DOHH2 (cell line): ENCODE data around the gene FAM53B.

ENCODE experiments used
- H3F3A ChIP-seq: fragments of 200-600 bp; sonication (generic), shearing (Covaris generic); 2 replicates; pipeline ENCODE4 v1.6.0; 2016; ENCODE audit warnings: antibody characterized with exemption, mild to moderate bottlenecking; ENCODE audit not compliant: control insufficient read depth, insufficient read depth
- H3K27ac ChIP-seq: fragments of 200-600 bp; sonication (generic); 2 replicates; pipeline ENCODE4 v1.5.1; 2014; ENCODE audit warnings: low read depth, mild to moderate bottlenecking, low read length, moderate library complexity
- H3K27me3 ChIP-seq: fragments of 200-600 bp; sonication (generic); 2 replicates; pipeline ENCODE4 v1.6.1; 2014; ENCODE audit warnings: mild to moderate bottlenecking, low read length, mixed read lengths; ENCODE audit not compliant: control insufficient read depth
- H3K36me3 ChIP-seq: fragments of 200-600 bp; sonication (generic); 2 replicates; pipeline ENCODE4 v1.6.1; 2014; ENCODE audit warnings: mild to moderate bottlenecking, low read length, moderate library complexity, mixed read lengths; ENCODE audit not compliant: control insufficient read depth
- H3K4me1 ChIP-seq: fragments of 200-600 bp; sonication (generic); 2 replicates; pipeline ENCODE4 v1.6.1; 2014; ENCODE audit warnings: mild to moderate bottlenecking, low read length, mixed read lengths; ENCODE audit not compliant: control insufficient read depth
- H3K4me2 ChIP-seq: fragments of 200-600 bp; sonication (generic); 2 replicates; pipeline ENCODE4 v1.6.0; 2014; ENCODE audit warnings: mild to moderate bottlenecking, low read length, moderate library complexity
- H3K4me3 ChIP-seq: fragments of 200-600 bp; sonication (generic); 2 replicates; pipeline ENCODE4 v1.5.1; 2014; ENCODE audit warnings: mild to moderate bottlenecking, low read length, mixed read lengths
- H3K79me2 ChIP-seq: fragments of 200-600 bp; sonication (generic); 2 replicates; pipeline ENCODE4 v1.6.1; 2014; ENCODE audit warnings: mild to moderate bottlenecking, low read length, mixed read lengths; ENCODE audit not compliant: control insufficient read depth
- H3K9me2 ChIP-seq: fragments of 200-600 bp; sonication (generic); replicated peaks from 2 replicates; pipeline ENCODE4 v1.6.1; 2014; ENCODE audit warnings: mild to moderate bottlenecking, low read length, mixed read lengths; ENCODE audit not compliant: control insufficient read depth
- H3K9me3 ChIP-seq: fragments of 200-600 bp; sonication (generic); 2 replicates; pipeline ENCODE4 v1.6.1; 2014; ENCODE audit warnings: antibody characterized with exemption, low read length, mixed read lengths; ENCODE audit not compliant: control insufficient read depth, insufficient read depth
- H4K20me1 ChIP-seq: fragments of 200-600 bp; sonication (generic); 2 replicates; pipeline ENCODE4 v1.6.0; 2014; ENCODE audit warnings: low read depth, mild to moderate bottlenecking, antibody characterized with exemption, low read length, moderate library complexity; ENCODE audit not compliant: control insufficient read depth, insufficient read depth
- CTCF ChIP-seq: fragments of 200-600 bp; sonication (generic); IDR thresholded peaks from one replicate; pipeline ENCODE4 v1.5.1; 2014; ENCODE audit warnings: antibody characterized with exemption, mild to moderate bottlenecking, low read depth, low read length; ENCODE audit not compliant: poor library complexity, severe bottlenecking
- EZH2phosphoT487 ChIP-seq: fragments of 200-600 bp; sonication (generic); IDR thresholded peaks from 2 replicates; pipeline ENCODE4 v1.6.1; 2017; ENCODE audit warnings: borderline replicate concordance, mild to moderate bottlenecking, antibody characterized with exemption, low read length, moderate library complexity, mixed read lengths

Gene FAM53B

GRCh38 chr10:124625831-124626238, 118.3 kb downstream of the FAM53B start:
- peaks cover 46% of the 10 kb centered on the region for H3K4me1 ChIP-seq
- H3K9me2 ChIP-seq, result no peaks in the 10 kb centered on the region
- H3F3A ChIP-seq, result no peaks in the 10 kb centered on the region
- no peak overlapping the region for H3K4me3 ChIP-seq
- TF ChIP-seq EZH2phosphoT487, result no peak
- TF ChIP-seq CTCF, result no peak
- H3K9me3 ChIP-seq, result no peaks in the 10 kb centered on the region
- no peaks in the 10 kb centered on the region for H4K20me1 ChIP-seq
- H3K79me2 ChIP-seq, result peaks cover 17% of the 10 kb centered on the region
- H3K27ac ChIP-seq, result no peak overlapping the region
- no peak overlapping the region for H3K4me2 ChIP-seq
- H3K27me3 ChIP-seq, result no peaks in the 10 kb centered on the region
- H3K36me3 ChIP-seq, result peaks cover 6% of the 10 kb centered on the region

GRCh38 chr10:124624895-124625294, 119.3 kb downstream of the FAM53B start:
- peaks cover 46% of the 10 kb centered on the region for H3K4me1 ChIP-seq
- no peak overlapping the region for H3K4me2 ChIP-seq
- H4K20me1 ChIP-seq, result no peaks in the 10 kb centered on the region
- no peaks in the 10 kb centered on the region for H3K9me3 ChIP-seq
- no peaks in the 10 kb centered on the region for H3F3A ChIP-seq
- no peaks in the 10 kb centered on the region for H3K9me2 ChIP-seq
- H3K36me3 ChIP-seq, result peaks cover 6% of the 10 kb centered on the region
- TF ChIP-seq EZH2phosphoT487 (no peak), CTCF (no peak)
- H3K79me2 ChIP-seq, result peaks cover 16% of the 10 kb centered on the region
- no peak overlapping the region for H3K27ac ChIP-seq
- H3K4me3 ChIP-seq, result no peak overlapping the region
- H3K27me3 ChIP-seq, result no peaks in the 10 kb centered on the region

GRCh38 chr10:124624466-124624865, 119.7 kb downstream of the FAM53B start:
- peaks cover 6% of the 10 kb centered on the region for H3K36me3 ChIP-seq
- H3K27me3 ChIP-seq, result no peaks in the 10 kb centered on the region
- peaks cover 20% of the 10 kb centered on the region for H3K79me2 ChIP-seq
- H3K27ac ChIP-seq, result no peak overlapping the region
- no peaks in the 10 kb centered on the region for H3K9me2 ChIP-seq
- H3F3A ChIP-seq, result no peaks in the 10 kb centered on the region
- no peaks in the 10 kb centered on the region for H3K9me3 ChIP-seq
- no peak overlapping the region for H3K4me2 ChIP-seq
- TF ChIP-seq CTCF, result no peak
- no peak for TF ChIP-seq EZH2phosphoT487
- H4K20me1 ChIP-seq, result no peaks in the 10 kb centered on the region
- H3K4me3 ChIP-seq, result no peak overlapping the region
- H3K4me1 ChIP-seq, result peaks cover 46% of the 10 kb centered on the region
